Chondrocyte (in vitro differentiated cells): ENCODE results near the gene SETD2. TPM values are rescaled to one million over a fixed set of nuclear protein-coding genes. Genes with fewer than 3 reads are reported as not detected.
"Not testable (repeated sequence)": the region's sequence is repeated elsewhere in the genome, so short reads cannot be mapped to it uniquely, and the experiment has no call there.

Experiments
- DNase-seq: peaks from one replicate; pipeline ENCODE4 v3.0.0; 2021; ENCODE audit warnings: mixed read lengths, low spot score
- H3K27ac Mint-ChIP-seq: one replicate; pipeline ENCODE4 v1.8.0; 2021; ENCODE audit warnings: mild to moderate bottlenecking, moderate library complexity, mixed read lengths; ENCODE audit not compliant: unreplicated experiment
- H3K27me3 Mint-ChIP-seq: 2 replicates; pipeline ENCODE4 v1.8.0; 2021; ENCODE audit warnings: low read depth, mixed read lengths
- H3K36me3 Mint-ChIP-seq: 2 replicates; pipeline ENCODE4 v1.8.0; 2021; ENCODE audit warnings: low read depth, mixed read lengths
- H3K4me1 Mint-ChIP-seq: 2 replicates; pipeline ENCODE4 v1.8.0; 2021; ENCODE audit warnings: low read depth, mild to moderate bottlenecking, mixed read lengths
- H3K4me3 Mint-ChIP-seq: one replicate; pipeline ENCODE4 v1.8.0; 2021; ENCODE audit warnings: mild to moderate bottlenecking, moderate library complexity, mixed read lengths; ENCODE audit not compliant: unreplicated experiment
- H3K9me3 Mint-ChIP-seq: 2 replicates; pipeline ENCODE4 v1.8.0; 2021; ENCODE audit warnings: low read depth, mixed read lengths
- CTCF ChIP-seq: fragments of 200-600 bp; sonication (generic); IDR thresholded peaks from 2 replicates; pipeline ENCODE4 v1.5.0; 2021; ENCODE audit warnings: antibody characterized with exemption, mild to moderate bottlenecking, moderate library complexity
- total RNA-seq: library from RNA; stranded (reverse); gene quantifications from 3 replicates; pipeline ENCODE4 v1.2.1, GENCODE V29; 2021

The SETD2 gene
- total RNA-seq, 1 donor from 2014 or later: 37.3 TPM

- peaks cover 5% of the 10 kb centered on the region for H3K36me3 Mint-ChIP-seq
- no peak overlapping the region for H3K27ac Mint-ChIP-seq
- no peaks in the 10 kb centered on the region for H3K27me3 Mint-ChIP-seq
- H3K4me3 Mint-ChIP-seq: no peak overlapping the region
- TF ChIP-seq CTCF: no peak
- DNase-seq: no peak
- peaks cover 6% of the 10 kb centered on the region for H3K4me1 Mint-ChIP-seq
- no peaks in the 10 kb centered on the region for H3K9me3 Mint-ChIP-seq
Observed at GRCh38 chr3:47047069-47047468, 116.8 kb downstream of the SETD2 start.

GRCh38 chr3:47042231-47042791 is 121.6 kb downstream of the SETD2 start:
- H3K27ac Mint-ChIP-seq: no peak overlapping the region
- peaks cover 21% of the 10 kb centered on the region for H3K36me3 Mint-ChIP-seq
- H3K4me3 Mint-ChIP-seq: no peak overlapping the region
- H3K27me3 Mint-ChIP-seq: no peaks in the 10 kb centered on the region
- no peak for TF ChIP-seq CTCF
- H3K4me1 Mint-ChIP-seq: peaks cover 3% of the 10 kb centered on the region
- no peak for DNase-seq
- no peaks in the 10 kb centered on the region for H3K9me3 Mint-ChIP-seq

GRCh38 chr3:47041114-47041513 is 122.8 kb downstream of the SETD2 start:
- no peaks in the 10 kb centered on the region for H3K27me3 Mint-ChIP-seq
- no peak overlapping the region for H3K27ac Mint-ChIP-seq
- no peak for TF ChIP-seq CTCF
- H3K36me3 Mint-ChIP-seq: peaks cover 25% of the 10 kb centered on the region
- H3K9me3 Mint-ChIP-seq: no peaks in the 10 kb centered on the region
- no peak for DNase-seq
- H3K4me3 Mint-ChIP-seq: no peak overlapping the region
- no peaks in the 10 kb centered on the region for H3K4me1 Mint-ChIP-seq

GRCh38 chr3:47037302-47037701 is 126.6 kb downstream of the SETD2 start:
- not testable (repeated sequence) for H3K27ac Mint-ChIP-seq, H3K9me3 Mint-ChIP-seq, H3K4me3 Mint-ChIP-seq, H3K27me3 Mint-ChIP-seq, DNase-seq, H3K4me1 Mint-ChIP-seq
- peaks cover 27% of the 10 kb centered on the region for H3K36me3 Mint-ChIP-seq

- no peak for DNase-seq
- no peak for TF ChIP-seq CTCF
- no peaks in the 10 kb centered on the region for H3K9me3 Mint-ChIP-seq
- H3K27ac Mint-ChIP-seq: no peak overlapping the region
- H3K36me3 Mint-ChIP-seq: peaks cover 26% of the 10 kb centered on the region
- H3K4me3 Mint-ChIP-seq: no peak overlapping the region
- H3K4me1 Mint-ChIP-seq: peaks cover 4% of the 10 kb centered on the region
- H3K27me3 Mint-ChIP-seq: no peaks in the 10 kb centered on the region
Observed at GRCh38 chr3:47036145-47036544, 127.8 kb downstream of the SETD2 start.

GRCh38 chr3:47035645-47036044 is 128.3 kb downstream of the SETD2 start:
- no peak overlapping the region for H3K27ac Mint-ChIP-seq
- H3K27me3 Mint-ChIP-seq: no peaks in the 10 kb centered on the region
- H3K4me1 Mint-ChIP-seq: peaks cover 4% of the 10 kb centered on the region
- no peak overlapping the region for H3K4me3 Mint-ChIP-seq
- TF ChIP-seq CTCF: no peak
- H3K9me3 Mint-ChIP-seq: no peaks in the 10 kb centered on the region
- H3K36me3 Mint-ChIP-seq: peaks cover 22% of the 10 kb centered on the region
- no peak for DNase-seq
